Testis (tissue), 3 donors: ENCODE measurements around the gene G3BP2. TPM values are rescaled to one million over a fixed set of nuclear protein-coding genes. Genes with fewer than 3 reads are reported as not detected.
"Not testable (repeated sequence)": the region's sequence is repeated elsewhere in the genome, so short reads cannot be mapped to it uniquely, and the experiment has no call there.

ENCODE experiments used
- DNase-seq: peaks from one replicate; pipeline ENCODE4 v3.0.0-alpha.2; 2019
- H3K27ac ChIP-seq, 2 donors: fragments of 200-600 bp; sonication (generic); one replicate each; pipeline ENCODE4 v1.5.1; 2019
- H3K27me3 ChIP-seq: fragments of 200-600 bp; sonication (generic); one replicate; pipeline ENCODE4 v1.5.1; 2019
- H3K36me3 ChIP-seq: fragments of 200-600 bp; sonication (generic); one replicate; pipeline ENCODE4 v1.5.1; 2017; ENCODE audit warnings: low read depth; ENCODE audit errors: missing control alignments
- H3K4me1 ChIP-seq: fragments of 200-600 bp; sonication (generic); one replicate; pipeline ENCODE4 v1.5.1; 2019
- H3K4me3 ChIP-seq, 2 donors: fragments of 200-600 bp; sonication (generic); one replicate each; pipeline ENCODE4 v1.5.1; 2017 to 2019
- H3K9me3 ChIP-seq: fragments of 200-600 bp; sonication (generic); one replicate; pipeline ENCODE4 v1.5.1; 2017
- CTCF ChIP-seq, 3 experiments: fragments of 450-650 bp in 2 of 3; fragments of 200-600 bp in 1 of 3; sonication (generic) in 1 of 3; IDR thresholded peaks; one replicate each; pipeline ENCODE4 v1.5.1; 2016 to 2019; ENCODE audit warnings: antibody characterized with exemption in 3 of 3, mild to moderate bottlenecking in 2 of 3, moderate library complexity in 1 of 3
- POLR2A ChIP-seq: fragments of 450-650 bp; IDR thresholded peaks from one replicate; pipeline ENCODE4 v1.6.1; 2017; ENCODE audit warnings: antibody characterized with exemption, mild to moderate bottlenecking, moderate library complexity
- WGBS, 2 donors: methylation state at CpG; one replicate each; pipeline ENCODE4 v1.1.5; 2018; 5-methylcytosine and 5-hydroxymethylcytosine counted together
- intact Hi-C: fragments of 100-400 bp; cut with DNase I; formaldehyde crosslinking; loops from one replicate; pipeline ENCODE4 v1.15.1; 2023; ENCODE audit warnings: low total_unique reads
- polyA plus RNA-seq: library from polyadenylated mRNA; stranded (reverse); fragments of 350-450 nt; fragmentation: Illumina TruSeq; extraction: RNeasy Lipid Tissue Mini Kit (QIAGEN cat#74804); gene quantifications from one replicate; pipeline ENCODE4 v1.2.3, GENCODE V29; 2014; ENCODE audit warnings: low read depth, low replicate concordance; ENCODE audit not compliant: insufficient read depth
- total RNA-seq, 2 donors: library from RNA; depleted of rRNA; stranded (reverse); fragments of >200 nt; gene quantifications; one replicate each; pipeline ENCODE4 v1.2.3, GENCODE V29; 2016

G3BP2 gene
- total and polyA plus RNA-seq, 3 donors from 2014 or later, result 102 to 134 (median 105) TPM

- no peak for TF ChIP-seq CTCF (IDR thresholded peaks at IDR 0.05)
- no peak for TF ChIP-seq POLR2A
- H3K4me1 ChIP-seq, result peaks cover 4% of the 10 kb centered on the region
- H3K27me3 ChIP-seq, result no peaks in the 10 kb centered on the region
- H3K9me3 ChIP-seq, result no peaks in the 10 kb centered on the region
- intact Hi-C loops, result loop anchor here (10.0 kb wide), 1 partner anchor 53 kb away; the partner anchor contains the start of gene USO1
- DNase-seq, result no peak
- 5% methylated on average over 10 of the region's 10 CpGs for WGBS, 2 donors
- H3K36me3 ChIP-seq, result no peaks in the 10 kb centered on the region
- peak overlapping the region; percentile 97 to 99 for H3K4me3 ChIP-seq
- peak overlapping the region; percentile 92 to 98 for H3K27ac ChIP-seq
Measured at GRCh38 chr4:75671802-75672421, 1.3 kb downstream of the G3BP2 start.

- no peak for DNase-seq
- Histone ChIP-seq H3K4me3 (no peak overlapping the region), H3K9me3 (no peaks in the 10 kb centered on the region), H3K4me1 (peaks cover 4% of the 10 kb centered on the region), H3K27ac (no peak overlapping the region), H3K27me3 (no peaks in the 10 kb centered on the region), H3K36me3 (no peaks in the 10 kb centered on the region)
- no peak for TF ChIP-seq CTCF (IDR thresholded peaks at IDR 0.05)
- no peak for TF ChIP-seq POLR2A
- intact Hi-C loops, result no loop called here
Measured at GRCh38 chr4:75668596-75668995, 4.6 kb downstream of the G3BP2 start.

GRCh38 chr4:75667636-75668035 lies 5.6 kb downstream of the G3BP2 start:
- H3K4me1 ChIP-seq, intact Hi-C loops: not testable (repeated sequence)
- WGBS, 2 donors, result 70 to 85% methylated on average over 7 of the region's 7 CpGs

GRCh38 chr4:75666299-75666698 lies 6.9 kb downstream of the G3BP2 start:
- Histone ChIP-seq H3K4me3 (no peak overlapping the region), H3K27ac (no peak overlapping the region), H3K4me1 (no peaks in the 10 kb centered on the region), H3K27me3 (no peaks in the 10 kb centered on the region), H3K36me3 (no peaks in the 10 kb centered on the region), H3K9me3 (no peaks in the 10 kb centered on the region)
- DNase-seq, result no peak
- TF ChIP-seq POLR2A (no peak), CTCF (IDR thresholded peaks at IDR 0.05) (no peak)
- intact Hi-C loops, result no loop called here
- WGBS, 2 donors, result 79 to 81% methylated on average over 4 of the region's 4 CpGs

More at GRCh38 chr4:75667636-75668035, 5.6 kb downstream of the G3BP2 start:
- not testable (repeated sequence) for H3K36me3 ChIP-seq, H3K4me3 ChIP-seq, H3K9me3 ChIP-seq, H3K27me3 ChIP-seq, DNase-seq, H3K27ac ChIP-seq

GRCh38 chr4:75664604-75665003 lies 8.6 kb downstream of the G3BP2 start:
- intact Hi-C loops, H3K36me3 ChIP-seq, H3K9me3 ChIP-seq, H3K4me3 ChIP-seq, H3K27ac ChIP-seq, DNase-seq, H3K4me1 ChIP-seq, H3K27me3 ChIP-seq: not testable (repeated sequence)
- WGBS, 2 donors, result 98 to 100% methylated on average over 3 of the region's 3 CpGs

- DNase-seq, result no peak
- Histone ChIP-seq H3K4me1 (no peaks in the 10 kb centered on the region), H3K4me3 (no peak overlapping the region), H3K9me3 (no peaks in the 10 kb centered on the region), H3K27me3 (no peaks in the 10 kb centered on the region), H3K27ac (no peak overlapping the region), H3K36me3 (no peaks in the 10 kb centered on the region)
- TF ChIP-seq POLR2A, result no peak
- no peak for TF ChIP-seq CTCF (IDR thresholded peaks at IDR 0.05)
- WGBS, 2 donors, result 88 to 92% methylated on average over 2 of the region's 2 CpGs
- intact Hi-C loops, result no loop called here
Measured at GRCh38 chr4:75662626-75663025, 10.6 kb downstream of the G3BP2 start.
